HS-27A (cell line): ENCODE data around the gene OR4X1.
"Not testable (repeated sequence)": the region's sequence is repeated elsewhere in the genome, so short reads cannot be mapped to it uniquely, and the experiment has no call there.

Experiments used
- DNase-seq: peaks from one replicate; pipeline ENCODE4 v3.0.0-alpha.2; 2012; ENCODE audit warnings: low read depth, missing footprints

OR4X1 gene, protein sequence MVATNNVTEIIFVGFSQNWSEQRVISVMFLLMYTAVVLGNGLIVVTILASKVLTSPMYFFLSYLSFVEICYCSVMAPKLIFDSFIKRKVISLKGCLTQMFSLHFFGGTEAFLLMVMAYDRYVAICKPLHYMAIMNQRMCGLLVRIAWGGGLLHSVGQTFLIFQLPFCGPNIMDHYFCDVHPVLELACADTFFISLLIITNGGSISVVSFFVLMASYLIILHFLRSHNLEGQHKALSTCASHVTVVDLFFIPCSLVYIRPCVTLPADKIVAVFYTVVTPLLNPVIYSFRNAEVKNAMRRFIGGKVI

DNA sequence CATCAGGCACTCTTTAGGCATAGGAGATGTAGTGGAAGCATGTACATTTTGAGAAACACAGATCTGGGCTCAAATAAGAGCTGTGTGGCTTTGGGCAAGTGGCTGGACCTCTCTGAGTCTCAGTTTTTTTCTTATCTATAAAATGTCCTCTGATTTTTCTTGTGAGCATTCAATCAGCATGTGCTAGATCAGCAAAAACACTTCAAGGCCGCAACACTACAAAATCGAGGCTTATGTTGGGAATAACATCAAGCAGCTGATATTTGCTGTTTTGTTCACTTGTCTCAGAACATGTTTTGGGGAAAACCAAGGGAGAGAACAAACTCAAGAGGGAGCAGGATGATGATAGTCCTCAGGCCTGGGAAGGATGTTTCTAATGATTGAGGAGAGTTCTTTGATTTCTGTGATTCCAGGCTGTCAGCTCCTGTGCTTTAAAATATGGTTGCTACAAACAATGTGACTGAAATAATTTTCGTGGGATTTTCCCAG, at the start of gene OR4X1:
TSS of gene OR4X1 (plus strand) at position 439 of the 489 bp plus-strand sequence. CDS start at position 439, 0 bp downstream.
- no peak for DNase-seq

DNA sequence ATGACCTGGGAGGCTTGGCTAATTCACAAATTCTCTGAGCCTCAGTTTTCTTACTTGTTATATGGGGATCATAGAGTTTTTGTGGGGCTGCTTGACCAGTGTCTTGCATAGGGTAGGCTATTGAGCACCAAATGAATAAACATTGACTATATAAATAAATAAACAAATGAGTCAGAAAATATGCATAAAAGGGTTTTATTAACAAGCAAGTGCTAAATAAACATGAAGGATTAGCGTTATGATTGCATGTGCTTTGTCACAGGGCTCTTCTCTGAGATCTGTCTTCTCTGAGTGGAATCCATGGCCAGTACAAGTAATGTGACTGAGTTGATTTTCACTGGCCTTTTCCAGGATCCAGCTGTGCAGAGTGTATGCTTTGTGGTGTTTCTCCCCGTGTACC, 47.2 kb upstream of the OR4X1 start, which contains the start of gene OR4B1:
TSS of gene OR4B1 (plus strand) at position 301 of the 400 bp plus-strand sequence. CDS start at position 301, 0 bp downstream.
- DNase-seq: no peak

DNA sequence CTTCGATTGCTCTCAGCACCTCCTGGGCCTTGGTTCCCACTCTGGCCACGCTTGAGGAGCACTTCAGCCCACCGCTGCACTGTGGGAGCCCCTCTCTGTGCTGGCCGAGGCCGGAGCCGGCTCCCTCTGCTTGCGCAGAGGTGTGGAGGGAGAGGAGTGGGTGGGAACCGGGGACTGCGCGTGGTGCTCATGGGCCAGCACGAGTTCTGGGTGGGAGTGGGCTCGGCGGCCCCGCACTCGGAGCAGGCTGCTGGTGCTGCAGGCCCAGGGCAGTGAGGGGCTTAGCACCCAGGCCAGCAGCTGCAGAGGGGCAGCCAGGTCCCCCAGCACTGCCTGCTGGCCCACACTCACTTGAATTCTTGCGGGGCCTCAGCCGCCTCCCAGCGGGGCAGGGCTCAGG, 34.9 kb upstream of the OR4X1 start:
- DNase-seq: no peak

DNA sequence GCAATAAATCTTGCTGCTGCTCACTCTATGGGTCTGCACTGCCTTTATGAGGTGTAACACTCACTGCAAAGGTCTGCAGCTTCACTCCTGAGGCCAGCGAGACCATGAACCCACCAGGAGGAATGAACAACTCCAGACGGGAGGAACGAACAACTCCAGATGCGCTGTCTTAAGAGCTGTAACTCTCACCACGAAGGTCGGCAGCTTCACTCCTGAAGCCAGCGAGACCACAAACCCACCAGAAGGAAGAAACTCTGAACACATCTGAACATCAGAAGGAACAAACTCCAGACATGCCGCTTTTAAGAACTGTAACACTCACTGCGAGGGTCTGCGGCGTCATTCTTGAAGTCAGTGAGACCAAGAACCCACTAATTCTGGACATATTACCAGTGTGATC, 33.6 kb upstream of the OR4X1 start:
- not testable (repeated sequence) for DNase-seq

DNA sequence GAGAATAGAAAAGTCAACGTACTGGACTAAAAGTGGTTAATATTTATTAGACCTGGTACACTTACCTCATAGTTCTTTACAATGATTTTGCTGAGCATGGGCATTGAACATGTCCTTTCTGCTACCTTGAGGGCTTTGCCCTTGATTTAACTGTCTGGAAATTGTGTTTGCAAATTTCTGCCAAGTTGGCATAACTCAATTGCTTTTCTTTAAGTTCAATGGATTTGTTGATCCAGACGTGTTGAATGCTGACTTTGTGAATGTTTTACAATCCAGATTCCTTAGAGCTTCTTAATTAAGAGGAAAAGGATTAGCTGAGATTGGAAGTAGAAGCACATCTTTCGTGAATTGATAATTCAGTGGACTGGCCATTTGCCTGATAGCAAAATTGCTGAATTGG, 25.9 kb upstream of the OR4X1 start:
- DNase-seq: no peak

DNA sequence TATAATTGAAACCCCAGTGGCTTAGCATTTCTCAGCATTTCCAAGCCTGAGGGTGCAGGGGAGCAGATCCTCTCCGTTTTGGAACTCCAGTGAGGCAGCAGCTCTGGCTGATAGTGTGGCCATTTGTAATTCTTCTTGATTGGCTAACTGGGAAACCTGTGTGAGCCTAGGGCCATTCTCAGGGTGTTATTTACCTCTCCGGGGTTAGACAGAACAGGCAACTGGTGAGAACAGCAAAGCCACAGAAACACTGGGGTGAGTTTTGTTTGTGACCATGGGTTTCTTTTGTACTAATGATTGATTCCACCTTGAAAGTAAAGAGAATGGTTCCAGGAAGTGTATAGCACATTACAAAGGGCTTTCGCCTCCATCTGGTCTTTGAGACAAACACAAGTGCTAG, 21.2 kb upstream of the OR4X1 start:
- no peak for DNase-seq

DNA sequence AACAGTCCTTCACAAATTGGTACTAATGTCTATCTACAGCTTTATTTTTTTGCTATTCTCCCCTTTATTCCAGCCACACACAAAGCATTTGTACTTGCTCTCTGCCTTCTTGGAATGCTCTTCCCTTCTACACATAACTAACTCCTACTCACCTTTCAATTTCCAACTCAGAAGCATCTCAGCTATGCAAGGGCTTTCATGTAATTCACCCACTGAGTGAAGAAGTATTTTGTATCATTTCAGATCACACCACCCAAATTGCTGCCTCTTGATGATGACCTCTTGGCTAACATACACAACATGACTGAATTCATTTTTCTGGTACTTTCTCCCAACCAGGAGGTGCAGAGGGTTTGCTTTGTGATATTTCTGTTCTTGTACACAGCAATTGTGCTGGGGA, 18.9 kb upstream of the OR4X1 start, which contains the start of gene OR4X2:
TSS of gene OR4X2 (plus strand) at position 301 of the 400 bp plus-strand sequence. CDS start at position 301, 0 bp downstream.
- DNase-seq: no peak

DNA sequence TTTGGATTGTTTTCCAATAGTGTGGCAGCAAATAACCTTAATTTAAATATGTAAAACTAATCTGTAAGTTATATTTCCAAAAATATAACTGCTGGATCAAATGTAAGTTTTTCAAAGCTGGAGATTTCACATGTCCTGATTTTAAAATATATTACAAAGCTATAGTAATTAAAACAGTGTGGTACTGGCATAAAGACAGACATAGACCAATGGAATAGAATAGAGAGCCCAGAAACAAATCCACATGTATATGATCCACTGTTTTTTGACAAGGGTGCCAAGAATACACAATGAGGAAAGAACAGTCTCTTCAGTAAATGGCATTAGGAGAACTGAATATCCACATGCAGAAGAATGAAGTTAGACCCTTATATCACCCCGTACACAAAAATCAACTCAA, 14.8 kb upstream of the OR4X1 start:
- no peak for DNase-seq

DNA sequence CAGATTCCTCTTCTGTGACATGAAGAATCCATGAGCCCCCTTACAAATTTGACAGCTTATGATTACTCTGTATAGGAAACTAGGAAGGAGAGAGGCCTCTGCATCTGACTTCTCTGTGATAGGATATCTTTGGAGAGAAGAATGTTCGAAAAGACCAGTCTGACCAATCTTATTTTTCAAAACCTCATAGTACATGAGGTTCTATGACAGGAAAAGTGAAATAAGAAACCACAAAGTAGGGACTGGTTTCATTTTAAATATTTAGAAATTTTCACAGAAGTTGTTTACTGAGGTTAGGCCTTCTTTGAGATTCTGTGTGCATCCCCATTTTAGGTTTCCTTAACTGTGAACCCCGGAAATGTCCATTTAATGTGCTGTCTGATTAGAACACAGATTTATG, 2.1 kb upstream of the OR4X1 start:
- DNase-seq: no peak

DNA sequence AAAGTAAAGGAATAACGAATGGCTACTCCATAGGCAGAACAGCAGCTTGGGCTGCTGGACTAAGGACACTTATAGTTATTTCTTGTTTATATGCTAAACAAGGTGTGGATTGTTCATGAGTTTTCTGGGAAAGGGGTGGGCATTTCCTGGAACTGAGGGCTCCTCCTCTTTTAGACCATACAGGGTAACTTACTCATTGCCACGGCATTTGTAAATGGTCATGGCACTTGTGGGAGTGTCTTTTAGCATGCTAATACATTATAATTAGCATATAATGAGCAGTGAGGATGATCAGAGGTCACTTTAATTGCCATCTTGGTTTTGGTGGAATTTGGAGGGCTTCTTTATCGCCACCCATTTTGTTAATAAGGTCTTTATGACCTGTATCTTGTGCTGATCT, 7.0 kb downstream of the OR4X1 start:
- no peak for DNase-seq

DNA sequence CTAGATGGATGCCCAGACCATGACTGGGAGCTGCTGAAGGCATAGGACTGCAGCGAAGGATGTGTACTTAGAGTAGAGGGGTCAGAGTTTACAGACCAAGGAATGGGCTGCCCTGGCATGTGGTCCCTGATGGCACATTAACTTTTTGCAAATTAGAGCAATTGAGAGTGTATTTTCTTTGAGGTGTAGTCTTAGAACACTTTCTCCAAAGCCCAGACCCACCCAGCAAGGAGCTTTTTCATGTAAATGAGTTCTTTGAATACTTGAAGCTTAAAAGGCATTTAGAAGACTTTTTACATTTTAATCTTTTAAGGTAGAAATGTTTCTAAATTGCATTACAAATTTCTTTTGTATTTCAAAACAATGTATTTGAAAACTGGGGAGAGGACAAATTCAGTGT, 8.9 kb downstream of the OR4X1 start:
- no peak for DNase-seq

DNA sequence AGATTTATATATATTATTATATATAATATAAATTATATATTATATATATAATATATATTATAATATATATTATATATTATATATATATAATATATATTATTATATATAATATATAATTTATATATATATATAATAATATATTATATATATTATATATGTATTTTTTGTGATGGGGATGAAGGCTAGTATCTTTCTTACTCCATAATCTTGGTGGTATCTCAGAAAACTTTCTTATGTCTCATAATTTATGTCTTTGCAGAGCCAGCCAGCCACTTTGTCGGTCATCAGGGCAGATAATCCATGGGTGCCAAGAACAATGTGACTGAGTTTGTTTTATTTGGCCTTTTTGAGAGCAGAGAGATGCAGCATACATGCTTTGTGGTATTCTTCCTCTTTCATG, 42.3 kb downstream of the OR4X1 start, which contains the start of gene OR4S1:
TSS of gene OR4S1 (plus strand) at position 301 of the 400 bp plus-strand sequence. CDS start at position 301, 0 bp downstream.
- DNase-seq: no peak

DNA sequence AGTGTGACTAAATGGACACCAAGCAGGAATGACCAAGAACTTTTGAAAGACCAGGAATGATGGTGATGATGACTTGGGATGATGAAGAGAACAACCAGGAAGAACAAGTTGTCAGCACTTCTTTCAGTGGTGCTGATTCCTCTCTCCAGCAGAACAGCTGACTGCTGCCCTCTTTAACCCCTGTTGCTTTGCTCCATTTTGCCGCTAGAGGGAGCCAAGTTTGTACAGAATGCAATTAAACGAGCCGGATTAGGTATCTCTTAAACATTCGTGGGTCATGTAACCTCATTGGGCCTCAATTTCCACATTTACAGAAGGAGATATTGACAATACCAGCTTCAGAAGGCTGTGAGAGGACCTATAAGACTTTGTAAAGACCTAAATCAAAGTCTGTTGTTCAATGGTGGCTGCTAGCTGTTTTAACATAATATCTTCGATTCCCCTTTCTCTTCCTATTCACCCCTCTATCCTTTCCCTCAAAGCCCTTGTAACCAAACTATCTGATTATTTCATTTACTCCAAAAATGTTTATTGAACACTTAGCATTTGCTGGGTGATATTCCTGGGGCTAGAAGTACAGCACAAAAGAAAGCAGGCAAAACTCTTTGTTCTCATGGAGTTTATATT, 44.2 kb downstream of the OR4X1 start:
- peak; percentile 35 for DNase-seq

DNA sequence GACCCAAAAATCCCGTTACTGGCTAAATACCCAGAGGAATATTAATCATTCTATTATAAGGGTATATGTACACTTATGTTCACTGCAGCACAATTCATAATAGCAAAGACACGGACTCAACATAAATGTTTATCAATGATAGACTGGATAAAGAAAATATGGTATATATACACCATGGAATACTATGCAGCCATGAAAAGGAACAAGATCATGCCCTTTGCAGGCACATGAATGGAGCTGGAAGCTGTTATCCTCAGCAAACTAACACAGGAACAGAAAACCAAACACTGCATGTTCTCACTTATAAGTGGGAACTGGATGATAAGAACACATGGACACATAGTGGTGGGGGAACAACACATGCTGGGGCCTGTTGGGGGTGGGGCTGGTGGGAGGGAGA, 49.9 kb downstream of the OR4X1 start:
- DNase-seq: not testable (repeated sequence)
